CD4-positive, alpha-beta memory T cell (primary cell): ENCODE measurements around the gene SEPSECS. TPM values are rescaled to one million over a fixed set of nuclear protein-coding genes. Genes with fewer than 3 reads are reported as not detected.

Experiments
- CTCF ChIA-PET: fragments of 350-600 bp; sonication (Branson Sonifier 250); formaldehyde crosslinking; loops from one replicate; lab custom pipeline; 2021; ENCODE audit warnings: inconsistent platforms; ENCODE audit not compliant: partially characterized antibody; lab: Charles Lee
- POLR2A ChIA-PET: fragments of 350-600 bp; sonication (Branson Sonifier 250); formaldehyde crosslinking; loops from one replicate; lab custom pipeline; 2021; ENCODE audit not compliant: partially characterized antibody; lab: Charles Lee
- DNase-seq, 5 donors: peaks; one replicate each; pipeline versions ENCODE4 v3.0.0 to v3.0.0-alpha.2; 2020 to 2022; ENCODE audit warnings: mixed read lengths in 1 of 5
- H3K27ac ChIP-seq: one replicate; pipeline ENCODE4 v1.7.0; 2013; ENCODE audit warnings: low read depth, low read length
- H3K27me3 ChIP-seq: 2 replicates; pipeline ENCODE4 v1.7.0; 2013; ENCODE audit warnings: mild to moderate bottlenecking, low read length, moderate library complexity; ENCODE audit not compliant: insufficient read depth
- H3K36me3 ChIP-seq: 2 replicates; pipeline ENCODE4 v1.7.0; 2013; ENCODE audit warnings: mild to moderate bottlenecking, low read length, moderate library complexity; ENCODE audit not compliant: insufficient read depth
- H3K4me1 ChIP-seq: 2 replicates; pipeline ENCODE4 v1.7.0; 2013; ENCODE audit warnings: mild to moderate bottlenecking, low read length, moderate library complexity; ENCODE audit not compliant: insufficient read depth
- H3K4me3 ChIP-seq, 2 donors: one replicate each; pipeline ENCODE4 v1.7.0; 2013; ENCODE audit warnings: low read length in 2 of 2, mild to moderate bottlenecking in 1 of 2
- H3K9me3 ChIP-seq, 2 donors: one replicate each; pipeline ENCODE4 v1.7.0; 2013; ENCODE audit warnings: low read length in 2 of 2, control low read depth in 1 of 2; ENCODE audit not compliant: control insufficient read depth in 1 of 2
- H3K27ac Mint-ChIP-seq, 7 donors: one replicate each; pipeline ENCODE4 v1.8.0; 2020 to 2021; ENCODE audit warnings: mixed read lengths in 7 of 7, mild to moderate bottlenecking in 6 of 7, inconsistent platforms in 3 of 7, moderate library complexity in 3 of 7
- H3K27me3 Mint-ChIP-seq, 2 donors: one replicate each; pipeline ENCODE4 v1.8.0; 2020 to 2021; ENCODE audit warnings: mixed read lengths in 2 of 2
- H3K36me3 Mint-ChIP-seq, 2 donors: one replicate each; pipeline ENCODE4 v1.8.0; 2020 to 2021; ENCODE audit warnings: mixed read lengths in 2 of 2, inconsistent platforms in 1 of 2, mild to moderate bottlenecking in 1 of 2
- H3K4me1 Mint-ChIP-seq, 4 donors: one replicate each; pipeline ENCODE4 v1.8.0; 2020 to 2021; ENCODE audit warnings: mixed read lengths in 4 of 4, mild to moderate bottlenecking in 1 of 4
- H3K4me3 Mint-ChIP-seq, 8 donors: one replicate each; pipeline ENCODE4 v1.8.0; 2020 to 2021; ENCODE audit warnings: mixed read lengths in 8 of 8, mild to moderate bottlenecking in 7 of 8, moderate library complexity in 6 of 8, inconsistent platforms in 3 of 8
- H3K9me3 Mint-ChIP-seq, 8 donors: one replicate each; pipeline ENCODE4 v1.8.0; 2020 to 2021; ENCODE audit warnings: mixed read lengths in 8 of 8, mild to moderate bottlenecking in 5 of 8, inconsistent platforms in 3 of 8, moderate library complexity in 1 of 8
- intact Hi-C: fragments of 100-400 bp; cut with micrococcal nuclease; formaldehyde crosslinking; loops from one replicate; pipeline ENCODE4 v1.15.1; 2023
- polyA plus RNA-seq, 2 donors: library from polyadenylated mRNA; unstranded; fragments of 300-500 nt; fragmentation: Illumina TruSeq; gene quantifications; one replicate each; pipeline ENCODE4 v1.2.3, GENCODE V29; 2021
- total RNA-seq, 2 experiments: library from RNA; stranded (reverse); gene quantifications; one replicate each; pipeline ENCODE4 v1.2.3, GENCODE V29; 2021

SEPSECS gene
- total and polyA plus RNA-seq, 4 experiments from 2014 or later: 1.3 to 15.1 (median 9.0) TPM

- H3K27me3 Mint-ChIP-seq: peaks cover 1 to 8% of the 10 kb centered on the region in 2 donors
- H3K27ac Mint-ChIP-seq: no peak overlapping the region
- H3K9me3 Mint-ChIP-seq: peaks cover 0 to 13% (median 8%) of the 10 kb centered on the region in 8 donors
- no peak overlapping the region for H3K4me3 Mint-ChIP-seq
- peaks cover 0 to 4% (median 0%) of the 10 kb centered on the region in 4 donors for H3K4me1 Mint-ChIP-seq
- intact Hi-C loops: no loop called here
- no peak overlapping the region for H3K27ac ChIP-seq
- DNase-seq: no peak
- no peaks in the 10 kb centered on the region for H3K4me1 ChIP-seq
- no peaks in the 10 kb centered on the region for H3K36me3 ChIP-seq
- peaks cover 0 to 2% of the 10 kb centered on the region in 2 donors for H3K9me3 ChIP-seq
- H3K4me3 ChIP-seq: no peak overlapping the region
- POLR2A ChIA-PET: no interaction called here
- CTCF ChIA-PET: no interaction called here
- peaks cover 0 to 1% of the 10 kb centered on the region in 2 donors for H3K36me3 Mint-ChIP-seq
- H3K27me3 ChIP-seq: no peaks in the 10 kb centered on the region
Measured at GRCh38 chr4:25098964-25099891, 61.0 kb downstream of the SEPSECS start.

- ChIA-PET CTCF (no interaction called here), POLR2A (no interaction called here)
- intact Hi-C loops: no loop called here
- DNase-seq: no peak
- Histone ChIP-seq H3K27me3 (no peaks in the 10 kb centered on the region), H3K4me1 (no peaks in the 10 kb centered on the region), H3K36me3 (no peaks in the 10 kb centered on the region), H3K4me3 (no peak overlapping the region), H3K9me3 (peaks cover 0 to 2% of the 10 kb centered on the region in 2 donors), H3K27ac (no peak overlapping the region)
- Mint-ChIP-seq H3K9me3 (peaks cover 3 to 24% (median 17%) of the 10 kb centered on the region in 8 donors), H3K4me1 (peaks cover 0 to 4% (median 0%) of the 10 kb centered on the region in 4 donors), H3K27ac (no peak overlapping the region), H3K36me3 (peaks cover 1 to 7% of the 10 kb centered on the region in 2 donors), H3K27me3 (peaks cover 3 to 14% of the 10 kb centered on the region in 2 donors), H3K4me3 (no peak overlapping the region)
Measured at GRCh38 chr4:25096981-25097443, 63.2 kb downstream of the SEPSECS start.

- H3K27me3 Mint-ChIP-seq: peaks cover 5 to 17% of the 10 kb centered on the region in 2 donors
- peaks cover 3 to 21% (median 14%) of the 10 kb centered on the region in 8 donors for H3K9me3 Mint-ChIP-seq
- no peak overlapping the region for H3K27ac ChIP-seq
- intact Hi-C loops: no loop called here
- H3K36me3 ChIP-seq: no peaks in the 10 kb centered on the region
- no peaks in the 10 kb centered on the region for H3K4me1 ChIP-seq
- DNase-seq: no peak
- peaks cover 1 to 7% of the 10 kb centered on the region in 2 donors for H3K36me3 Mint-ChIP-seq
- POLR2A ChIA-PET: no interaction called here
- H3K4me3 Mint-ChIP-seq: no peak overlapping the region
- no peaks in the 10 kb centered on the region for H3K27me3 ChIP-seq
- no peak overlapping the region for H3K4me3 ChIP-seq
- H3K27ac Mint-ChIP-seq: no peak overlapping the region
- peaks cover 0 to 3% (median 0%) of the 10 kb centered on the region in 4 donors for H3K4me1 Mint-ChIP-seq
- H3K9me3 ChIP-seq: peaks cover 0 to under 1% of the 10 kb centered on the region in 2 donors
- CTCF ChIA-PET: no interaction called here
Measured at GRCh38 chr4:25096251-25096980, 63.8 kb downstream of the SEPSECS start.

GRCh38 chr4:25095837-25096236, 64.4 kb downstream of the SEPSECS start:
- Mint-ChIP-seq H3K4me3 (no peak overlapping the region), H3K27me3 (peaks cover 7 to 19% of the 10 kb centered on the region in 2 donors), H3K36me3 (peaks cover 1 to 7% of the 10 kb centered on the region in 2 donors), H3K4me1 (no peaks in the 10 kb centered on the region), H3K27ac (no peak overlapping the region), H3K9me3 (peaks cover 2 to 17% (median 10%) of the 10 kb centered on the region in 8 donors)
- no peaks in the 10 kb centered on the region for H3K36me3 ChIP-seq
- DNase-seq: no peak
- CTCF ChIA-PET: no interaction called here
- intact Hi-C loops: no loop called here
- H3K9me3 ChIP-seq: no peaks in the 10 kb centered on the region
- no peaks in the 10 kb centered on the region for H3K4me1 ChIP-seq
- POLR2A ChIA-PET: no interaction called here
- H3K4me3 ChIP-seq: no peak overlapping the region
- H3K27me3 ChIP-seq: no peaks in the 10 kb centered on the region
- no peak overlapping the region for H3K27ac ChIP-seq

GRCh38 chr4:25092139-25092538, 68.1 kb downstream of the SEPSECS start:
- Histone ChIP-seq H3K9me3 (no peaks in the 10 kb centered on the region), H3K4me3 (no peak overlapping the region), H3K27ac (no peak overlapping the region), H3K27me3 (peaks cover 9% of the 10 kb centered on the region), H3K36me3 (no peaks in the 10 kb centered on the region), H3K4me1 (no peaks in the 10 kb centered on the region)
- DNase-seq: no peak
- peaks cover 0 to 12% (median under 1%) of the 10 kb centered on the region in 4 donors for H3K4me1 Mint-ChIP-seq
- peaks cover 1 to 7% of the 10 kb centered on the region in 2 donors for H3K36me3 Mint-ChIP-seq
- ChIA-PET POLR2A (no interaction called here), CTCF (no interaction called here)
- intact Hi-C loops: no loop called here
- H3K27me3 Mint-ChIP-seq: peaks cover 21 to 39% of the 10 kb centered on the region in 2 donors
- H3K9me3 Mint-ChIP-seq: peaks cover 2 to 17% (median 10%) of the 10 kb centered on the region in 8 donors
- H3K4me3 Mint-ChIP-seq: no peak overlapping the region
- H3K27ac Mint-ChIP-seq: no peak overlapping the region

GRCh38 chr4:25090516-25090915, 69.7 kb downstream of the SEPSECS start:
- Mint-ChIP-seq H3K9me3 (peaks cover 2 to 17% (median 9%) of the 10 kb centered on the region in 8 donors), H3K4me3 (no peak overlapping the region), H3K27ac (no peak overlapping the region), H3K27me3 (peaks cover 25 to 50% of the 10 kb centered on the region in 2 donors), H3K4me1 (peaks cover 0 to 12% (median 1%) of the 10 kb centered on the region in 4 donors), H3K36me3 (peaks cover 1 to 7% of the 10 kb centered on the region in 2 donors)
- CTCF ChIA-PET: no interaction called here
- intact Hi-C loops: no loop called here
- H3K4me1 ChIP-seq: no peaks in the 10 kb centered on the region
- peaks cover 9% of the 10 kb centered on the region for H3K27me3 ChIP-seq
- no peak for DNase-seq
- H3K9me3 ChIP-seq: no peaks in the 10 kb centered on the region
- no peak overlapping the region for H3K27ac ChIP-seq
- POLR2A ChIA-PET: no interaction called here
- no peaks in the 10 kb centered on the region for H3K36me3 ChIP-seq
- H3K4me3 ChIP-seq: no peak overlapping the region
